SKM-1 (cell line): ENCODE results near the gene TCTN1.

Source experiments
- DNase-seq: peaks from one replicate; lab custom pipeline; 2025; ENCODE audit not compliant: unreplicated experiment; lab: John Stamatoyannopoulos, UW

The TCTN1 gene

GRCh38 chr12:110677982-110678381 lies 64.1 kb downstream of the TCTN1 start:
- DNase-seq = no peak

- no peak for DNase-seq
Measured at GRCh38 chr12:110679201-110679600, 65.3 kb downstream of the TCTN1 start.

GRCh38 chr12:110680032-110680431 lies 66.1 kb downstream of the TCTN1 start:
- DNase-seq = no peak

- DNase-seq = no peak
Measured at GRCh38 chr12:110683888-110684287, 70.0 kb downstream of the TCTN1 start.

- no peak for DNase-seq
Measured at GRCh38 chr12:110684312-110684836, 70.4 kb downstream of the TCTN1 start.

GRCh38 chr12:110686294-110686903 lies 72.5 kb downstream of the TCTN1 start:
- no peak for DNase-seq

GRCh38 chr12:110687396-110688169 lies 73.7 kb downstream of the TCTN1 start:
- peak; percentile 68 for DNase-seq

GRCh38 chr12:110688446-110689280 lies 74.7 kb downstream of the TCTN1 start, which contains the start of gene HVCN1:
TSS of gene HVCN1 (minus strand) at chr12:110689115. CDS start at chr12:110683245, 5,870 bp downstream.
- no peak for DNase-seq

- no peak for DNase-seq
Measured at GRCh38 chr12:110689281-110690126, 75.6 kb downstream of the TCTN1 start.

GRCh38 chr12:110690127-110690430 lies 76.2 kb downstream of the TCTN1 start:
- DNase-seq = no peak

- DNase-seq = peak; percentile 67
Measured at GRCh38 chr12:110693731-110694130, 79.8 kb downstream of the TCTN1 start.

GRCh38 chr12:110694330-110694901 lies 80.5 kb downstream of the TCTN1 start:
- no peak for DNase-seq

- no peak for DNase-seq
Measured at GRCh38 chr12:110696283-110696682, 82.4 kb downstream of the TCTN1 start.

GRCh38 chr12:110697236-110697635 lies 83.3 kb downstream of the TCTN1 start:
- DNase-seq = no peak

- peak; percentile 42 for DNase-seq
Measured at GRCh38 chr12:110698171-110698902, 84.4 kb downstream of the TCTN1 start.
